GM18870 (cell line): Measurements from ENCODE around the gene TGFBR3.
A peak's percentile ranks its signal among the peaks of the same experiment; 100 is the strongest.

Experiments
- ATAC-seq: cut with Tn5 transposase; IDR thresholded peaks from one replicate; pipeline ENCODE4 v1.9.1; 2021; ENCODE audit warnings: moderate library complexity; ENCODE audit not compliant: unreplicated experiment

The TGFBR3 gene

DNA sequence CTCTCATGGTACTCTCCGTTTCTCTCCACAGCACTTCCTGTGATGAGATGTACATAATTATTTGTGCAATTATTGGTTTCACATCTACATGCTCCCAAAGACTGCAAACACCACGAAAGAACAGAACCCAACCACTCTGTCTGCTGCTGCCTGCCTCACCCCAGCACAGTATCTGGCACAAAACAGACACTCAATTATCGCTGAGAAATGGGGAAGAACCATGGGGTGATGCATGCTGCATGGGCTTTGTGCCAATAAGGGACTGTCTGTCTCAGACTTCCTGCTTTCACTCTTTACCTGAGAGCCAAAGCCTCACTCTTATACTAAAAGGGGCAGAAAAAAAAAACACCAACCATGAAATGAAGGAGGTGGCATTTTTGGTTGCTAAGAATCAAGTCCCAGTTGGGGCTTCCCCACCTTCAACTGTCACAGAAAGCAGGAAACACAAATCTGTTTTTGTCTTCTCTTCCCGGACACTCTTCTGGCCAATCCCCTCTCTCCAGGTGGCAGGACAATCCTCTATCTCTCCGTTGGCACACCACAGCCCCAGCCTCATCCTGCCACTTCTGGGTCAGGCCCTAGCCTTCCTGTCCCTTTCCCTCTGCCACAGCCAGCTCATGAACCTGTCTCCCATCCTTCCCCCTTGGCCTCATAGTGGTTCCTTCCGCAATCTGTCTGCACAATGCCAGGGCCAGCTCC lies 82.0 kb downstream of the TGFBR3 start:
- ATAC-seq: peak; percentile 91

DNA sequence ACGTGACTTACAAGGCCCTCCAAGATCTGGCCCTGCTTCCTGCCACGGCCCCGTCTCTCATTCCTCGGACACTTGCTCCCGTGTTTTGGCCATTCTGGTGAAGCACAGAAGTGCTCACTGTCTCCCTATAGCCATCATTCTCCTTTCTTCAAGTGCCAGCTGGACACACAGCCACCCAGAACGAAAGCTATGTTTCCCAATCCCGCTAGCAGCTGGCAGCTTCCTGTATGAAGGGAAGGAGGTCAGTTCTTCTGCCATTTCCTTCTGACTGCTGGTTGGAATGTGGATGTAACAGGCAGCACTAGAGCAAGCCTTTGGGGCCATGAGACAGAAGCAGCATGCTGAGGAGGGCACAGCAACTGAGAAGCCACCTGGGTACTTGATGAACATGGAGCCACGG lies 82.8 kb downstream of the TGFBR3 start:
- ATAC-seq: no peak

DNA sequence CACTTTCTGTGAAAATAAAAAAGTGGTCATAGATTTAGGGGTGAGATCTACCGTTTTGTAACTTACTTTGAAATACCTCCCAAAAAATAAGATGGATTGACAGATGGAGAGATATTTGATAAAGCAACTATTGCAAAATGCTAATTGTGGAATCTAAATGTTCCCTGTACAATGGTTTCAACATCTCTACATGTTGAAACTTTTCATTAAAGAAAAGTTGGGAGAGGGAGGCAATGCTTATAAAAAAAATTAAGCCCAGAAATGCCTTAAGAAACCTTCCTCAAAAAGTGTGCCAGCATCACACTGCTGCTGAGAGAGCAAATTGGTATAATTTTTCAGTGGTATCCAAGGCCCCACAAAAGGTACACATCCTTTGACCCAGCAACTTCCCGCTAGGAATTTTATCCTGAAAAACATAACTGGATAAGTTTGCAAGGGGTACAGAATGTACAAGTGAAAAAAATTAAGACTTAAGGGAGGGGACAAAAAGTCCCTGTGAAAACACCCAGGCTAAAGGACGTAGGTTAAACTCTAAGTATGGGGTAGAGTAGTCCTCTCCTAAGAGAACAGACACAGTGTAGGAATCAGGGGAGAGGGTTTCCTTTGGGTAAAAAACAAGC lies 84.3 kb downstream of the TGFBR3 start:
- ATAC-seq: no peak

DNA sequence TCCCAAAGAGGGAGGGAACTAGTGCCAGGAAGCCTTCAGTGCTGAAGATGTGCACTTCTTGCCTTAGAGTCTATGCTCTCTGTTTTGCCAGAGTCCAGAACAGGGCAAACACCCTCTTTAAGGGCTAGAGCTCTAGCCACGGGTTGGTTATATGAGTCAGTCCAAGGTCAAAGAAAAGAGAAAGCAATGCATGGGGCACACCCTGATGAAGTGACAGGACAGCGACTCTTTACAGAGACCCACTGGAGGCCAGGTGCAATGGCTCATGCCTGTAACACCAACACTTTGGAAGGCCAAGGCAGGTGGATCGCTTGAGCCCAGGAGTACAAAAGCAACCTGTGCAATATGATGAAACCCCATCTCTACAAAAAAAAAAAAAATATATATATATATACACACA lies 86.1 kb downstream of the TGFBR3 start:
- ATAC-seq: no peak

DNA sequence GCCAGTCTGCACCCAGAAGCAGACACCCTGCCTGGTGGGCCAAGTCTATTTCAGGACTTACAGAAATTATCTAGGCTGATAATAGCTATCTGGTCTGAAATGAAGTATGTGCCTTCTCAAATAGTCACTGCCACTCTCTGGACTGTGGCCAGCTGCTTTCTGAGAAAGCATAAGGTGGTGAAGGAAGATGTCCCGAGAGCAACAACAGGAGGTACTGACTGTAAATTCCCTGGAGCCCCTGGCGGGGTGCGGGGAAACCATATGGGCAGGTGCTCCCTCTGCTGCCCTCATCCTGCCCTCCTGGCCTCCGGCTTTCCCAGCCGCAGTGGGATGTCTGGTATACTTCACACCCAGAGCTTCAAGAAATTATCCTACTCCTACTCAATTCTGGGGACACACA lies 86.8 kb downstream of the TGFBR3 start:
- ATAC-seq: no peak

DNA sequence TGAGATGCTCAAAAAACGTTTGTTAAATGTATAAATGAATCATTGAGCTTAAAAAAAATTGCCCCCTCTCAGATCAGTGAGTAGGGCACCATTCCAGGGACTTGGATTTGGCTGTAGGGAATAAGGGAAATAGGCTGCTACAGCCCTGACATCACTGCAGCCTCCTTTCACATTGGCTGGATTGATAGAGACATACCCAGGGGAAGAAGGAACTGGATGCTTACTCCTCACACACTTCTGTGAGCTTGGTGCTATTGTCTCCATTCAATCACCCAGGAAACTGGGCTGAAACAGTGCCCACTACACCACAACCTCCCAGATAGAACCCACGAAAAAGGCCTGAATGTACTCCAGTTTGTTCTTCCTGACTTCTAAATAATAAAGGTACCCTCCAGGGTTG lies 87.2 kb downstream of the TGFBR3 start:
- ATAC-seq: no peak

DNA sequence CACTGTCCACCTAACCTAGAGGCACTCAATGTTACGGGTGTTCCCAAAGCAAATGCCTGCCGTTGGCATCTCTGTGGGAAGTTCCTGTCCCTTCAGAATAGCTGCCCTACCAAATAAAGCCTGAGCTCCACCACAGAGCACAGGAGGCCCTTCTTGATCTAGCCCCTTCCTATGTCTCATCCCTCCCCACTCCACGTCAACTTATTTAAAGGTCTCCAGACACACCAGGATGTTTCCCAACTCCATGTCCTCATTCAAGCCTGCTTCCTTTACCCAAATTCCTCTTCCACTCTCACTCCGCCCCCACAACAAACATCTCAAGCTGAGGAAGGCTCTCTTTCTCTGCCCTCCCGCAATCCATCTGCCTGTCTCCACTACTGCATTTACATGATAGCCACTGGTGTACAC lies 87.7 kb downstream of the TGFBR3 start:
- ATAC-seq: no peak

DNA sequence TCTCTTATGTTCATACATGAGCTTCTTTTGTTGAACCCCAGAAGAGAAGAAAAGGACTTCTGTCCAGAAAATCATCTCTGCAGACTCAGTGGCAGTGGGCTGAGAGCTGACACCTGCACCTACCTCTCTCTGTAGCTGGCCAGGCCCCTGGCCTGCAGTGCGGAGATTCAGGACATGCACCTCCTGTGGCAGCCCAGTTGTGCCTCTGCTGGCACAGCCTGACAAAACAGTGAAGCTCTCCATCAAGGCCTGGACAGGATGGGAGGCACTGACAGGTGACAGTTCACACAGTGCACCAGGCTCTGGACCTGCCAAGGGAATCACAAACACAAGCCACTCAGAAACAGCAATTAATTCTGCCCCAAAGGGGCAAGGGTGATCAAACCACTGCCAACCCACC lies 88.8 kb downstream of the TGFBR3 start:
- no peak for ATAC-seq

DNA sequence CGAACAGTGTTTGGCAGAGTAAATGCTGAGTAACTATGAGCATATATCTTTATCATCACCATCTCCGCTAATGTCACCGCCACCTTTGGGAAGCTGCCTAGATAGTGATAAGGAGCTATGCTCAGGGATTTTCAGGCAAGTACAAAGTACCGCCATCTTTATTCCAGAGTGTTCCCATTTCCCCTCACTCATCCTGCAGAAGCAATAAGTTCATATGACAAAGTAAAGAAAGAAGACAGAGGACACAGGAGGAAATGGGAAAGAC lies 89.6 kb downstream of the TGFBR3 start:
- no peak for ATAC-seq

DNA sequence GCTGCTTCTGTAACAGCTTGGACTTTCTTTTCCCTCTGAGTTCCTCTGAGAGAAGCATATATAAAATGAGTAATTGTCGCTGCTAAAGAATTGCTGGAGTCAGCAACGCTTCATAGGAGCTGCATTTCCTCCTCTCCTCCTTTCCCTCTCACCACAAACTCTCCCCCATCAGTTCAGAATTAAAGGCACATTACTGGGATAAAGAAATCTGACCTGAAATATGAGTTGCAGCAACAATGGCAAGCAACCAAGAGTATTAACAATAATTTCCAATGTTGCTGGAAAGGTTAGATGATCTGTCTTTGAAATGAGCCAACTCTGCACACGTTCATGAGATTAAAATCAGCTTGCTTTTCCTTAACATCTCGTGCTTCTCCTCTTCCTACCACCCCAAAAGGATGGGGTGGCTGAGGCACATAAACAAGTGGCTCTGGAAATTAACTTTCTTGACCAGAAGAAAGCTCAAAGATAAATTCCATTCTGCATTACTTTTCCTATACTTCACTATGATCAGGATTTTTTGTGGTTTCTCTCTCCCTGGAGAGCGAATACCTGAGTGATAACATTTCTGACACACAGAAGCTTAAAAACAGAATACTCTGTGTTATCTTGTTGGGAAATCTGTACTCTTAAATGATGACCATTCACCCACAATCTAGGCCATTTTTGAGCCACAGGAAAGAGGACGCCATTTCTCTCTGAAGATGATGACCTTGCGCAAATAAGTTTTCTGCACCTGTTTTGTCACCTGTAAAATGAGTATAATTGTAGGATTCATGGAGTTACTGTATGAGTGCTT lies 90.2 kb downstream of the TGFBR3 start:
- no peak for ATAC-seq

DNA sequence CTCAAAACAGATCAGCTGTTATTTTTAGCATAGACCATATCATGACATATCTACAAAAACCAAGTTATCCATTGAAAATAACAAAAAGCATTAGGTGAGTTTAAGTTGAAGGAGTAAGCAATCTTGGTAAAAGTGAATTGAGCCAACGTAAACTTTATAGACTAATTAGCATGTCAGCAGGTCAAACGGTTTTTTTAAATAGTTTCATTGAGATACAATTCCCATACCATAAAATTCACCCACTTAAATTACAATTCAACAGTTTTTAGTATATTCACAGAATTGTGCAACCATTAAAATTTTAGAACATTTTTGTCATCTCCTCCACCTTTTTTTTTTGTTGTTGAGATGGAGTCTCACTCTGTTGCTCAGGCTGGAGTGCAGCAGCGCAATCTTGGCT lies 92.1 kb downstream of the TGFBR3 start:
- ATAC-seq: no peak

DNA sequence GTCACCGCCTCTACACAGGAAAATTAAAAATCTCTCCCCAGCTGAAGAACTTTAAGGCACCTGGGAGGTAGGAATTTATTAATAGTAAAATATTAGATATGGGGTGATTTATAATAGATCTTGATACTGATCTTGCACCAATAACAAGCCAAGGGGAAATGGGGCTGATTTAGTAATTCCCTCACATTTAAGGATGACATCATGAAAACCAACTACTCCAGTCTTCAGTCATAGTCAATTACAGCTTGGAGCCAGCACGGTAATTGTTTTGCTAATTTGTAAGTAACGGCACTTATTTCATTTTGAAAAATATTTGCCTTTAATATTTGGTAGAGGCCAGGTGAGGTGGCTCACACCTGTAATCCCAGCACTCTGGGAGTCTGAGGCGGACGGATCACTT lies 92.8 kb downstream of the TGFBR3 start:
- no peak for ATAC-seq

DNA sequence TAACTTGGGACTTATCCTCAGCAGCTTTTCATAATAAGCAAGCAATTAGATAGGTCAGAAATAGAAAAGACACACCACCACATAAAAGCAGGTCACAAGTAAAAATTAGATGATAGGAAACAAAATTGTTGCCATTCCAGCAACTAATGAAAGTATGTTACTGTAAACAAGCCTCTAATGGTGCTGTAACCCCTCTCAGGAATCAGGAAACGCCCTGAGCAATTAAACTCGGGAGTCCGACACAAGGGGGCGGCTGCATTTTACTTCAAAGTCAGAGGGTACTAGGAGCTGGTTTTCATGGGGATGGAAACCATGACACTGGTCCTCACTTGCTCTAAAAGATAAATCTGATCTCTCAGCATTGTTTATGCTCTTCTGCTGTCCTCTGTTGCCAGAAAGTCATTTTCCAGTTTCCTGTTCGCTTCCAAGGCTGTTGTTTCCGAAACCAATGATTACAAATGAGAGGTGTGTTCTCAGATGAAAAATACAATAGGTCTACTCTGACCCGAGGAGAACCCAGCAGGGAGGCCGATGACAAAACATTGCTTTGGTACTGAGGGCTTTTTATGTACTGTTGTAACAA lies 93.4 kb downstream of the TGFBR3 start:
- no peak for ATAC-seq

DNA sequence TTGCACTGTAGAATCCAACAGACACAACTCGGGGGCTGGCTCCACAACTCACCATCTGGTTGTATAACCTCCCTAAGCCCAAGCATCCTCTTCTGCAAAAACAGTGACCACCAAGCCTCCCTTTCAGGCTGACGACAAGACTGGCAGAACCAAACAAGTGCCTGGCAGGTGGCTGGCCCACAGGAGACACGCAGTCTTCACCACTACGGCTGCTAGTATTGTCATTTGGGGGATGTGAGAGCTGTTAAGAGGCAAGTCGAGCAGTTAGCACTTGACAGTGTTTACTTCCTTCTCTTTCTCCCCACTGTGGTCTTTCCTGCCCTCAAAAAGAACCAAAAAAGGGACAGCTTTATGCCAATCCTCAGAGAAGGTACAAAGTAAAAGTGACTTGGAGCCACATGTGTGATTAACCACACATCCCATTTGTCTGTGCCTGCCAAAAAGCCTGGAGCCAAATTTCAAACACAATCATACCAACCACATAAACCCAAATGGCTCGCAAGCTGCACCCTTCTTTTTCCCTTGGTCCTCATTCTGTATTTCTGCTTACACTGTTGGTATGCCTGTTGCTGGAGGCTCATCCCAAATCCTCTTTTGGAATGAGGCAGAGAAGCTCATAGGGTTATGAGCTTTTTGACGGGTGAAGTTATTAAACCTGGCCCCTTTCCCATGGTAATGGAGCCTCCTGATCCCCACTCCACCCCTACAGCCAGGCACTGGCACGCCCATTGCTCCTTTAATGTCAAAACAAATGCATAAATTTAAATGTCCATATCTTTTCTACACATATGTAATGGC lies 94.1 kb downstream of the TGFBR3 start:
- ATAC-seq: no peak

DNA sequence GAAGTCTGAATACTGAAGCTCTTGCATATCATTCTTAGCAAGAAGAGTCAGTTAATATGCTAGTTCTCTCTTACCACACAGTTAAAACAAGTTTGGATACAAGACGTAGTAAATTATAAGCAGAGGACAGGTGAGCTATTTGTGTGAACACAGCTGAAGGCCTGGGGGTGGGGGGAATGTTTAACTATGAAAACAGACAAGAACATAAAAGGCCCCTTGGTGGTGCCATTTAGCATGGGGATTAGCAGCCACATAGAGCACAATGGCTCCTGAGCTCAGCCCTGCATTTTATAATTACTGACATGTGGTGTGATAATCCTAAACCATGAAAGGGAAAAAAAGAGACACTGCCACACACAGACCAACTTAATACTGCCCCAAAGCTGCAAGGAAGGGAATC lies 94.8 kb downstream of the TGFBR3 start:
- ATAC-seq: no peak

DNA sequence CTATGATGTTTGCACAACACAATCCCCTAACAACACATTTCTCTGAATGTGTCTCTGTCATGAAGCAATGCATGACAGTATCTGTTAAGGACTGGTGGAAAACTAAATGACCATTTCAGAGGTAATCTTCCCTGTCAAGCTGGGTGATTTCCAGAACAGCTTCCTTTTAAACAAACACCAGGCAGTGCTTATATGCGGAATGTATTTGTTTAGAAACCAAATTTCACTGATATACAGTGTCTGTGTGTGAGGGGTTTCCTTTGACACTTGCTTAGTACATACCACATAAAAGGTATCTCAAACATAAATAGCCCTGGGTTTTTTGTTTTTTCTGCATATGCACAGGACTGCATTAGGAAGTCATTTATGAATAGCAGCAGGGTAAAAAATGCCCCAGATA lies 95.6 kb downstream of the TGFBR3 start:
- no peak for ATAC-seq

DNA sequence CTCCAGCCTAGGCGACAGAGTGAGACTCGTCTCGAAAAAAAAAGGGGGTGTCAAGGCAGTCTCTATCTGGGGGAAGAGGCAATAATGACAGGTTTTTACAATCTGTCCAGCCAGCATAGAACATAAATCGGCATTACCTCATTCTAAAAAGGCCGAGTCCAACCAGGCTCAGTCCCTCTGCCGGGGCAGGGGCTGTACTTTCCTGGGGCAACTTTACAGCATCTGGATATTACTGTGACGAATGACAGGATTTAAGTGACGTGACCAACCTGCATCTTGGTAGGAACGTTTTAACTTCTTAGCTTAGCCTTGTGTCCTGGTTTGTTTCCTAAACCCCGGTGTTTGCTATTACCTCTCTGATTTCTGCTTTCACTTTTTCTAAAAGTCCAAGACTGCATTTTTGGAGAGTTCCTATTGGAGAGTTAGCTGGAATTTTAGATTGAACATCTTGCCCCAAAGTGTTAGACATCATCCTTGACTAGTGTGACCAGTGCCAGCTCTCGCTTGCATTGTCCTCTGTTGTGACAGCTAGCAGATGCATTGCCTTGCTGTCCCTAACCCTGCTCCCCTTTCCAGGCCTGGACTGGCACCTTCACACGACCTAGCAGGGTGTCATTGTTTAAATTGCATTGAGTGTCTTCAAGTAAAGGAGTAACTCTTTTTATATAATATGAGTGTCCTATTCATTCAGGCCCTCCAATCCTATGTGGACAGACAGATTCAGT lies 96.5 kb downstream of the TGFBR3 start:
- no peak for ATAC-seq

DNA sequence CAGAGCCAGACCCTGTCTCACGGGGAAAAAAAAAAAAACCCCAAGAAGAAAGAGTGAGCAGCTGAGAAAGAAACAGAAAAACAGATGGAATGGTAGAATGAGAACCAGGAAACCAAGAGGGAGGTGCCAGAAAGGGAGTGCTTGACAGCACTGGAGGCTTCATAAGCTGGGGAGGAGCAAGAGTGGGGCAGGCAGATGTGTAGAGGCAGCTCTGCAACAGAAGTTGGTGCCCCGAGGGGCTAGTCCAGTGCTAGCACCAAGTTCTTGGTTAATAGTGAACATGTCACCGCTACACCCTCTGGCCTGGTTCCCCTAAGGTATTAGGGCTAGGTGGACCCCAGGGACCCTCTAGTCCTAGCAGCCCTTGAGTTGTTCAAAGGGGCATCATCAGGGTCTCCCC lies 98.0 kb downstream of the TGFBR3 start:
- no peak for ATAC-seq

DNA sequence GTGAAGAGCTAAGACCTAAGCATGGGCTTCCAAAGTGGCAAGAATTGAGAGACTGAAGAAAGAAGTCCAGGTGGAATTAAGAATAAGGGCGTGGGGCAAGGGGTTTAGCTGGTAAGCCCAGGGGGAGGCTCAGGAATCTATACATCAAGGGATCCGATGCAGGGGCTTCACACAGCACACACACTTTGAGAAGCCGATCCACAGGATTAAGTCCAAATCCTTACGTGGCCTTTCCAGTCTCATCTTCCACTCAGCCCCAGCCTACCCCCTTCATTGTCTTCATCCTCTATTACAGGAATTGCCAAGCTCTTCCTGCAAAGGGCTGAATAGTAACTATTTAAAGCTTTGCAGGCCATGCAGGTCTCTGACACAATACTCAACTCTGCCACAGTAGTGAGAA lies 101.3 kb downstream of the TGFBR3 start:
- ATAC-seq: no peak

DNA sequence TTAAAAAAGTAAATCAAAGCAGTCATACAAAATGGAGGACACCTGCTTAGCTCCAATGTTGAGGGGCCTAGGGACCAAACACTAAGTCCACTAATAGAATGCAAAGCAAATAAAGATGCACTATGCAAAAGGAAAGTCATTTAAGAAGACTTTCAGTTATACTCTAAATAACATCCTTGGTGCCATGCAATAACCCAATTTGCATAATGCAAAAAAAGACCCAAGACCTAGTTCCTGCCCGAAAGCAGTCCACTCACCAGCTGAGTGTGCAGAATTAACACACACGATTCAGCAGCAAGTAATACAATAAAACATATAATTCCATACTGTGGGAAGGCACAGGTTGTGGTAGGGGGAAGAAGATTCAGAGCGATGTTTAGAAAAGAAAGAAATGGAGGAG lies 101.8 kb downstream of the TGFBR3 start:
- ATAC-seq: no peak
